NCI-H526 (cell line): Measurements from ENCODE around the gene BIN1.

Experiments used
- DNase-seq, 2 experiments: peaks; one replicate each; lab custom pipeline; 2025; lab: John Stamatoyannopoulos, UW

BIN1 gene

DNA sequence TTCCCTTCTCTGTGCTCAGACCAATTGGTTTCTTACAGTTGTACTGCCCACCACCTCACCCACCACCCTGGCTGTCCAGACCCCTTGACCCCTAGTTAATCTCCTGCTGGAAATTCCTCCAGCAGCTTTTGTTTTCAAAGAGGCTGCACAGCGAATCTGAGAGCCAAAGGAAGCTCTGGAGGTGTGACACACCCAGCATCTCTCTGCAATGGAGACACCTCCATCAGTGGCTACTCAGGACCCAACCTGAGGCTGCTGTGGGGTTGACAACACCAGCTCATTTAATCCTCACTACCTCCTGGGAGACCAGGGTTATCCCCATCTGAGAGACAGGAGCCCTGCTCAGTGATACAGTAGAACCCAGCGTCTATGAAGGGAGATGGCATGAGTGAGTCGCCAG, 86.4 kb downstream of the BIN1 start:
- DNase-seq = no peak

DNA sequence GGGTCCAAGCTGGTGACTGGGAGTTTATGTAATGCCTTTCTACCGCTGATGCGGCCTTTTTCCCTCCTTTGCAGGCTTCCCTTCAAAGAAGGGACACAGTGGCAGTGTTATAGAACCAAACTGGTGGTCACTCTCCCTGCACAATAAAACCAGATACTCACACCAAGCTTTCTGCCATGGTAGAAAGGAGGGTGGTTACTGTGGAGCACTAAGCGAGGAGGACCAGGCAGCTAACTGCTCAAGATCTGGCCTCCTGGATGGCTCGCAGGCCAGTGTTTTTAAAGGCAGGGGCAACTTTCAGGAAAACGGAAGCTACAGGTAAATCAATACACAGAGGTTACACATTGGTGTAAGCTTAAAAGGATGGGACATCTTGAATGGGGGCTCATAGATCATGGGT, 89.4 kb downstream of the BIN1 start:
- no peak for DNase-seq

DNA sequence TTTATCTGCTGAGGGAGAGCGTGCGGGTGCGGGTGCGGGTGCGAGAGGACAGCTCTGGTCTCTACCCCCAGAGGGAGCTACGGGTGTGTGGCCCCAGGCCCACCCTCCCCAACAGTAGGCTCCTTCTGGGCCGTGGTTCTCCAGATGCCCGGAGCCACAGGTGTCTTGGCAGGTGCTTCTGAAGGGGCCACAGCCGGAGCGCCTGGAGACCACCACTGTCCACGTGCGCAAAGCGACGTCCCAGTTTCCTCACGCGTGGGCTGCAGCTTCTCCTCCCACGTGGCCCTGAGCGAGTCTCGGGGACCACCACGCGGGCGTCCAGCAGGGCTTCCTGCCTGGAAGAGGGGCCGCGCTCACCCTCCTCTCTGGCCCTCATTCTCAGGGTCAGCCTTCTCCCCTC, 90.6 kb downstream of the BIN1 start:
- DNase-seq = no peak

DNA sequence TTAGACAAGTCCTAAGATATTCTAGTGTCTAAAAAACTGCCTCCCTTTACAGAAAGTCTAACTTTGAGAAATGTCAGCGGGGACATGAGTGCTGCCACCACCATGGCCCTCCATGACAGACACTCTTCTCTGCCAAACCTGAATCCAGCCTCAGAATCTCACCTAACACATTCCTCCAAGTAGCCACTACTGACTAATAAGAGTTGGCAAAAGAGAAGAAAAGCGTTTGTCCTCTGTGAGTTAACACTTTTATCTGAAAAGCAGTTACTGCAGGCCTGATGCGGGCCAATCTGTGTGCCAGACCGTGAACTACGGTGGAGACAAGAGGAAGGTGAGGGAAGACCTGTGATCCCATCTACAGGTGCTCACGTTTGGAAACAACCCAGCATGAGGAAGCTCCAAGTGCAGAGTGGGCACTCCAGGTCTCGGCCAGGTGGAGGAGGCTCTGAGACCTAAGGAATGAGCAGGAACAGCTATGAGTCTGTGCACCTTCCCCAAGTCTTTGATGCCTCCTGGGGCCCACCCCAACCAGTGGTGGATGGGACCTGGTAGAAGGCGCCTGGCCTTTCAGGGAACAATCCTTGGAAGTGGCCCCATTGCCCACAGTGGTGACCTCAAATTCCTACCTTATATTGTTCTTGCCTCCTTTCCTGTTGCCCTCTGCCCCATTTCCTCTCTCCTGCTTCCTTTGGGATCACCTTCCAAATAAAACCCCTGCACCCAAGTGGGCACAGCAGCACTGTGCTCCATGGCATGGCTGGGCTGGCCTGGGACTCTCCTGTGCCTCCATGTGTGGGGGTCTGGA, 91.6 kb downstream of the BIN1 start:
- DNase-seq = no peak

DNA sequence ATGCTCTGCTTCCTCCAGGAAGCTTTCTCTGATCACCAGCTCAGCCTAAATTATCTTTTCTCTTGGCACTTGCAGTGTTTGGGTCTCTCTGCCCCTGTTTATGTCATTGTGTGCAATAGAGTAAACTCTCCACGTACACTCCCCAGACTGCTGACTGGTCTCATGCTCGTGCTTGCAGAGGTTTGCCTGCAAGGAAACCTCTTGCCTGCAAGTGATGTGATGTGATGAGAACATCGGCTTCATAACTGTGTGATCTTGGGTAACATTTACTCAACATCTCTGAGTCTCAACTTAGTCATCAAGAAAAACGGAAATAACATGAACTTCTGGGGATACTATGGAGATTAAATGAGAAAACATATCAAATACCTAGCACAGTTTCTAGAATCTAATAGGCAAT, 92.3 kb downstream of the BIN1 start:
- DNase-seq = no peak

DNA sequence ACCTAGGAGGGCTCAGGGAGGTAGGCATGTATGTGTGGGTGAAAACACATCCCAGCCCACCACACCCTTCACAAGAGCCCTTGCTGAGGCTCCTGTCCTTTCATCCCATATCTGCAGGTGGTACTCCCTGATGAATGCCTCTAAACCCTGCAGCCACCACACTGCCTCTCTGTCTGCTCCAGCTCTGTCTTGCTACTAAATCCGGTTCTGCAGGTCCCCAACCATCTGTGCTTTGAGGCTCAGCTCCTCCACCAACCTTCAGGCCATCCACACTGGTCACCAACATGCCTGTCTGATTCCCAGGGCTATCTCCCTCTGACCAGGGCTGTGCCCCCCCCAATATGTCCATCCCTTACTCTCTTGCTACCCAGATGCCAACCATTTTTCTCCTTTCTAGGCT, 92.7 kb downstream of the BIN1 start:
- peak in 1 of 2 experiments; percentile 4 for DNase-seq

DNA sequence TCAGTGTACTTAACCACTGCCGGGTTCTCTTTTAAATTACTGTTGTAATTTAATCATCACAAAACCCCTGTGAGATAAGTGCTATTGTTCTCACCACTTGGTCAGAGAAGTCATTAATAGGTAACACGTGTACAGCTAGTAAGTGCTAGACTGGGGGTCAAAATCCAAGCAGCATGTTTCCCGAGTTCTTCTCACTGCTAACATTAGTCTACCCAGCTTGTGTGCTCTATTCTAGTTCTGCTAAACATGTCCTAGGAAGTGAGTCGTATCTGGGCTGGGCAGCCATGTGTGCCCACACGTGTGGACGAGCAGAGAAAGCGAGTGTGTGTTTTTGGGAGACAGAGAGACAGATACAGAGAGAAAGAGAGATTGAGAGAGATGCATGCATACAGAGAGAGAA, 94.1 kb downstream of the BIN1 start:
- DNase-seq = no peak

DNA sequence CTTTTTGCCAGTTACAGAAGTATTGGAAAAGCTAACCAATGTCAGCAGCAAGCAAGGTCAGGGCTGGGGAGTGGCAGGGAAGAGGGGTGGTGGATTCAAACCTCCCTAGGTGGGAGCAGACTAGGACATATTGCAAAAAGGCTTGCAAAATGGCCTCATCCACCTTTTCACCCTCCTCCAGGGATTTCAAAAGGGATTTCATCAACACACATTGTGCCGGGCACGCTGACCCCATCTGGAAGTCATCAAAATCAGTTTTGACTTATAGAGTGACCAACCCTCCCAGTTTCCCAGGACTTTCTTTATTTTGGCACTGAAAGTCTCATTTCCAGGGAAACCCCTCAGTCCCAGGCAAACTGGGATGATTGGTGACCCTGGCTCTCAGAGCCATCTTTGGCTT, 94.7 kb downstream of the BIN1 start:
- no peak for DNase-seq

DNA sequence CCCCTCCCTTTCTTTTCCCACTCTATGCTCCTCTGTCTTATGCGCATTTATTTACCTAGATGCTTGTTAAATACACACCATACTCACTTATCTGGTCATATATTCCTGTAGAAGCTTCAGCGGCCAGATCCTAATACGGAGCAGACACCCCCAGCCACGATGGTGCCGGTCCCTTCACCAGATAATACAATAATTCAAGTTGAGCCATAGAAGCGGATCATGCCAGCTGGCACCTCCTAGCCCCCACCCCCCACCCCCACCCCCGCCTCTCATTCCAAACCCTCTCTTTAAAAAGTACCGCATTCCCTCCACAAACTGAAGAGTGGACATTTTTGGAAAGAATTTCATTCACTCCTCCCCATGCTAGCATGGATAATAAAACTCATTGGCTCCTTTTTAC, 95.2 kb downstream of the BIN1 start:
- no peak for DNase-seq

DNA sequence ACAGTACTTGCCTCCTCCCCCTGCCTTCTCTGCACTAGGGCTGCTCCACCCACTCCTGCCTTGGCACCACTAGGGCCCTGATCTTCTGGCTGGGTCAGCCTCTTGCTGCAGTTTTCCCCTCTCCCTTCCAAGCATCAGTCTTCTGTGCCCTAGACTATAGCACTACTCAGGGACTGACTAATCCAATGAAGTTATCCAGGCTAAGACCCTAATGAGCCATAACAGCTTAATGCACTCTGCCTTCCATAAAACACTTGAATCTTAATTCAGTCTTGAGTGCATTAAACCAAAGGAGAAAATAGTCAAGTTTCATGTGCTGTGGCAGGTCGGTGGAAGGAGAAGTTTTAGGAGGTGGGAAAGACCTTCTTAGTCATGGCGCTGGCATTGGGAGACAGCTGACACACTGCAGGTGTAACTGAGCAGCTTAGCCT, 95.7 kb downstream of the BIN1 start:
- DNase-seq = no peak

DNA sequence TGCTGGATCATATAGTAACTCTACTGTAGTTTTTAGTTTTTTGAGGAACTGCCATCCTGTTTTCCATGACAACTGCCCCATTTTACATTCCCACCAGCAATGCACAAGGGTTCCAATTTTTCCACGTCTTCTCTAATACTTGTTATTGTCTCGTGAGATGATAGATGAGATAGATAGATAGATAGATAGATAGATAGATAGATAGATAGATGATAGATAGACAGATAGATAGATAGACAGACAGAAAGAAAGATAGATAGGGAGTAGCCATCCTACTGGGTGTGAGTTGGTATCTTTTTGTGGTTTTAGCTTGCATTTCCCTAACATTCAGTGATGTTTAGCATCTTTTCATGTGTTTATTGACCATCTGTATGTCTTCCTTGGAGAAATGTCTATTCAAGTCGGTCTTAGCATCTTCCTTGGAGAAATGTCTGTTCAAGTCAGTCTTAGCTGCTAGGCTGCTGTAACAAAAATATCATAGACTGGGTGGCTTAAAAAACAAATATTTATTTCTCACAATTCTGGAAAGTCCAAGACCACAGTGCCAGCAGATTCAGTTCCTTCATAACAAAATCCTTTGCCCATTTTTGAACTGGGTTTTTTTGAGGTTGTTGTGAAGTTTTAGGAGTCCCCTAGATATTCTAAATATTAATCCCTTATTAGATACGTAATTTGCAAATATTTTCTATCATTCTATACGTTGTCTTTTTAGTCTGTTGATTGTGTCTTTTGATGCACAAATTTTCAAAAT, 98.5 kb downstream of the BIN1 start:
- no peak for DNase-seq

DNA sequence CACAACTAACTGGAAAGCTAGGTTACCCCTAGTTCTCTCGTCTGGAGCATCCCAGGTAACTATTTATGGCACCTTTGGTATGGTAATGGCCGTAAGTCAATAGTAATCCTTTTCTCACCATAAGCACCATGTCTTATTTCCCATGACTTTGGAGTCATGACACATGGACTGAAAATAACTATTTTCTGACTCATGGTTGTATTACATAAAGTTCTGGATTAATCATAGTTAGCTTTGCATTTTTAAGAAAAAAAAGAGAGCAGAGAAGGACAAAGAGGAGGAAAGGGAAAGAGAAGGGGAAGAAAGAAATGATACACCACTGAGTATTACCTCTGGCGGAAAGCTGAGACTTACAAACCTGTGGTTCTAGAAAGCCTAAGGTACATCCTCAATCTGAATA, 99.3 kb downstream of the BIN1 start:
- no peak for DNase-seq

DNA sequence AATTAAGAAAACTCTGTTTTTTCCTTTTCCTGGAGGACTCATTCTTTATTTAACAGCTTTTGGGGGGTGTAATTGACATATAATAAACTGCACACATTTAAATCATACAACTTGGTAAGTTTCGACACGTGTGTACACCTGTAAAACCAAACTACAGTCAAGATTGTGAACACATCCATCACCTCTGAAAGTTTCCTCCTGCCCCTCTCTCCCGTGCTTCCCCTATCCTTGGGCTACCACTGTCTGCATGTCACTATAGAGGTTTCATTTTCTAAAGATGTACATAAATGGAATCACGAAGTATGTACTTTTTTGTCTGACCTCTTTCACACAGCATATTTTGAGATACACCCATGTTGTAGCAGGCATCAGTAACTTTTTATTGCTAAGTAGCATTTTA, 100.0 kb downstream of the BIN1 start:
- no peak for DNase-seq

DNA sequence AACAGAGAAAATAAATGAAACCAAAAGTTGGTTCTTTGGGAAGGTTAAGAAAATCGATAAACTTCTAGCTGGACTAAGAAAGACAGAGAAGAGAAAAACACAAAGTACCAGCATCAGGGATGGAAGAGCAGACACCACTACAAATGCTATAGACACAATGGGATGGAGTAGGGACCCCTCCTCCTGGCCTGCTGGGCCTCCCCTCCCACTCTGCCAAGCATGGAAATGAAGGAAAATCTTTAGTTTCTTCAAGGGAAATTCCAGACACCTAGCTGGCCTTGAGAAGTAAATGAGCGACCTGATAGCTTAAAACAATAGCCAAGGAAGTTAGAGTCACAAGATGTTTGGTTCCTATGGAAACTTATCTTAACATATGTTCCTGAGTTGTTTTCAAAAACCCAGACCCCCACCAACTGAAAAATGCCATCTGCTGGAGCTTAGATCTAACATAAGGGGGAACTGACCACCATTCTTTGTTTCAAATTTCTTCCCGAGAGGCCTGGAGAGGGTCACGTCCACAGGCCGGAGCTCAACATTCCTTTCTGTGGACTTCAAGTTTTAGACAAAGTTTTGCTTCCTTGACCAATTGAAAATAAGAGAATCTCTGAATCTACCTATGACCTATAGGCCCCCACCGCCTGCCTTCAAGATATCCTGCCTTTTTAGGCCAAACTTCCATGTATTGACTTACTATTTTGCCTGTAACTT, 101.9 kb downstream of the BIN1 start:
- no peak for DNase-seq

DNA sequence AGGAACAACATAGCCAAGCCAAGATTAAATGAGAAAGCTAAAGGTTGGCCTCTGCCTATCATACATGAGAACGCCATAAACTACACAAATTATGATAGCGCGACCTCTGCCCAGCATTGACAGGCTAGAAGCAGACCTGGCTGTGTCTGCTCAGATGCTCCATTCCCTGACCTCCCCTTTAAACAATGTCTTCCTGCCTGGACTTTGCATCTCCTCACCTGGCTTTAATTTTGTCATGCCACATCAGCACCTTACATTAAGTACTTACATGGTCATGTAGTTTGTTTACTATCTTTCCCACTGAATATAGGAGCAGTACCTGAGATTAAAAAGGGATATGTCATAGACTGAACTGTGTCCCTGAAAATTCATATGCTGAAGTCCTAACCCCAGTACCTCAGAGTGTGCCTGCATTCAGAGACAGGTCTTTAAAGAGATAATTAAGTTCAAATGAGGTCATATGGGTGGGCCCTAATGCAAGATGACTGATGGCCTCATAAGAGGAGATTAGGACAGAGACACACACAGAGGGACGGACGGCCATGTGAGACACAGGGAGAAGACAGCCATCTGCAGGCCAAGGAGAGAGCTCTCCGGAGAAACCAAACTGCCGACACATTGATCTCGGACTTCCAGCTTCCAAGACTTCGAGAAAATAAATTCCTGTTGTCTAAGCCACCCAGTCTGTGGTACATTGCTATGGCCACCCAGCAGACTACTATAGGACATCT, 103.7 kb downstream of the BIN1 start:
- DNase-seq = no peak

DNA sequence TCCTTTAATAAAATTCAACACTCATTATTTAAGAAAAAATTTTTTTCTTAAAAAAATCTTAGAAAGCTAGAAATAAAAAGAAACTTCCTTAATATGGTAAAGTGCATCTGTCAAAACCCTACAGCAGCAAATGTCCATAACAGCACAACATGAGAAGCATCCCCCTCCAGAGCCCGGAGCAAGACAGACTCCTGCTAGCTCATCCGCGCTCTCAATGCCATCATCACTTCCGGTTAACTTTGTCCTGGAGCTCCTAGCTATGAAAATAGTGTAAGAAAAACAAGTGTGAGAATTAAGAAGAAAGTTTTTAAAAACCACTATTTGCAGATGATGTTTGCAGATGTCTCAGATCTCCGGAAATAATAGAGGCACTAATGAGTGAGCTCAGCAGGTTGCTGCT, 105.2 kb downstream of the BIN1 start:
- no peak for DNase-seq

DNA sequence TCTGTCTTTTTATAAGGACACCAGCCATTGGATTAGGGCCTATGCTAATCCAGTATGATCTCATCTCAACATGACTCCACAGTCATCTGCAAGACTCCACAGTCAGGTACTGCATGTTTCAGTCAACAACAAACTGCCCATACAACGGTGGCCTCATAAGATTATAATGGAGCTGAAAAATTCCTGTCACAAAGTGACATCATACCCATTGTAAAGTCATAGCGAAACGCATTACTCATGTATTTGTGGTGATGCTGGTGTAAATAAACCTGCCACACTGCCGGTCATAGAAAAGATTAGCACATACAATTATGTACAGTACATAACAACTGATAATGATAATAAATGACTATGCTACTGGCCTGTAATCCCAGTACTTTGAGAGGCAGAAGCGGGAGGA, 106.0 kb downstream of the BIN1 start:
- DNase-seq = no peak

DNA sequence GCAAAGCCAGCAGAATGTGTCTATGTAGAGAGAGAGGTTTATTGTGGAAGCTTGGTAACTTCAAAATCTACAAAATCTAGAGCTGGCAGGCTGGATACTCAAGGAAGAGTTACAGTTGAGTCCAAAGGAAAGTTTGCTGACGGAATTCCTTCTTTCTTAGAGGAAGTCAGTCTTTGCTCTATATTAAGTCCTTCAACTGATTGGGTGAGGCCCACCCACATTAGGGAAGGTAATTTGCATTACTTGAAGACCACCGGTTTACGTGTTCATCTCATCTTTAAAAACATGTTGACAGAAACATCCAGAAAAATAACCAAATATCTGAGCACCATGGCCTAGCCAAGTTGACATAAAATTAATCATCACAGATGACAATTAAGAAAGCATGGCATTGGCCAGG, 106.8 kb downstream of the BIN1 start:
- DNase-seq = no peak

DNA sequence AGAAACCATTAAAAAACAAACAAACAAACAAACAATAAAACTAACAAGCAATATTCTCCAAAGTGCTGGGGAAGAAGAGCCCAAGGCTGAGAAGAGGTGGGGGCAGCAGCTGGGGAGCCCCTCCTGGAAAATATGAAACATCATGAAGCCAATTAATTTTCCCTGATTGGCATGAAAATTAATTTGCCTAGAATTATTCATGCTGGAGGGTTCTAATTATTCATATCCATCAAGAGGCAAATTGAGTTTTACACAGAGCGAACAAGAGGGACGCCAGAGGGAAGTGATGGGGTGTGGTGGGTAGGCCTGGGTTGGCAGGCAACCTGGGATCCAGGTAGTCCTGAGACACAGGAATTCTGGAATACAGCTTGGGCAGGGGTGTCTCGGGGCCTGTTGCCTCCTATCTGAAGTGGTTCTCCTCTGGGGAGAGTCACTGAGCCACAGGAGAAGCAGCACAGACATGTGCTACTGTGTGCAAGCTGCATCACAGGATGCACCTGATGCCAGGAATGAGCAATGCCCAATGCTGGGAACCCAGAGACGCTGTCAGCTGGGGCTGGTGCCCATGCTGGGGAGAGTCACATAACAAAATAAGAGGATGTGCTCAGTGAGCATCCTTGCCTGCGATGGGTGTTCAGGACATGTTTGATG, 107.7 kb downstream of the BIN1 start:
- DNase-seq = no peak

DNA sequence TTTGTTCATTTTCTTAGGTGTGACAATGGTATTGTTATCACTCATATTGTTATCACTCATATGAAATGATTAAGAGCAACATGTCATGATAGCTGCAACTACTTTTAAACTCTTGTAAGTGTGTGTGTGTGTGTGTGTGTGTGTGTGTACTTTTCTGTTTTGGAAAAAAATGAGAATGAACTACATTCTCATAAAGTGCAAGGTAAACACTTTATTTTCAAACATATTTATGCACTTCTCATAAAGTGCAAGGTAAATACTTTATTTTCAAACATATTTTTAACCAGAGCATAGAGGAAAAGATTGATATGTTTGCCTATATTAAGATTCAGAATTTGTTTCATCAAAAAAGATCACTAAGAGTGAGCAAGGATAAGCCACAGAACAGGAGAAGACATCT, 108.5 kb downstream of the BIN1 start:
- DNase-seq = no peak
